CD4-positive, CD25-positive, alpha-beta regulatory T cell (primary cell): ENCODE results near the gene AMIGO3. TPM values are rescaled to one million over a fixed set of nuclear protein-coding genes. Genes with fewer than 3 reads are reported as not detected.

Experiments used
- ATAC-seq, 2 donors: fragments of 150-1000 bp; cut with Tn5 transposase; one replicate each; pipeline ENCODE4 v1.10.0; 2021; ENCODE audit warnings: low read depth in 2 of 2, moderate number of reproducible peaks in 2 of 2, moderate library complexity in 1 of 2
- DNase-seq, 3 donors: peaks; one replicate each; pipeline versions ENCODE4 v3.0.0 to v3.0.0-alpha.2; 2012 to 2022; ENCODE audit warnings: mixed read lengths in 1 of 3
- H3K27ac ChIP-seq: one replicate; pipeline ENCODE4 v1.7.0; 2013; ENCODE audit warnings: mild to moderate bottlenecking, low read length; ENCODE audit not compliant: insufficient read depth, poor library complexity, severe bottlenecking
- H3K27me3 ChIP-seq: one replicate; pipeline ENCODE4 v1.7.0; 2013; ENCODE audit warnings: low read length; ENCODE audit not compliant: control insufficient read depth, insufficient read depth
- H3K36me3 ChIP-seq: one replicate; pipeline ENCODE4 v1.7.0; 2013; ENCODE audit warnings: mild to moderate bottlenecking, low read length, moderate library complexity; ENCODE audit not compliant: control insufficient read depth, insufficient read depth
- H3K4me1 ChIP-seq: 2 replicates; pipeline ENCODE4 v1.7.0; 2013; ENCODE audit warnings: mild to moderate bottlenecking, low read length; ENCODE audit not compliant: insufficient read depth, control insufficient read depth, poor library complexity, severe bottlenecking
- H3K4me3 ChIP-seq: one replicate; pipeline ENCODE4 v1.7.0; 2013; ENCODE audit warnings: low read depth, mild to moderate bottlenecking, low read length, moderate library complexity
- H3K9me3 ChIP-seq, 2 experiments: 1 replicate in 1 of 2; 2 replicates in 1 of 2; pipeline ENCODE4 v1.7.0; 2013; ENCODE audit warnings: low read length in 2 of 2, mild to moderate bottlenecking in 1 of 2, moderate library complexity in 1 of 2; ENCODE audit not compliant: control insufficient read depth in 2 of 2
- H3K27ac Mint-ChIP-seq, 3 donors: one replicate each; pipeline ENCODE4 v1.8.0; 2020 to 2022; ENCODE audit warnings: mild to moderate bottlenecking in 3 of 3, mixed read lengths in 3 of 3, moderate library complexity in 2 of 3
- H3K27me3 Mint-ChIP-seq: one replicate; pipeline ENCODE4 v1.8.0; 2022; ENCODE audit warnings: mild to moderate bottlenecking, mixed read lengths
- H3K36me3 Mint-ChIP-seq: one replicate; pipeline ENCODE4 v1.8.0; 2020; ENCODE audit warnings: mixed read lengths
- H3K4me1 Mint-ChIP-seq, 4 donors: one replicate each; pipeline ENCODE4 v1.8.0; 2020 to 2022; ENCODE audit warnings: mixed read lengths in 4 of 4, mild to moderate bottlenecking in 1 of 4
- H3K4me3 Mint-ChIP-seq, 4 donors: one replicate each; pipeline ENCODE4 v1.8.0; 2020 to 2022; ENCODE audit warnings: mild to moderate bottlenecking in 4 of 4, mixed read lengths in 4 of 4, moderate library complexity in 3 of 4
- H3K9me3 Mint-ChIP-seq, 7 donors: one replicate each; pipeline ENCODE4 v1.8.0; 2020 to 2022; ENCODE audit warnings: mixed read lengths in 7 of 7, mild to moderate bottlenecking in 3 of 7, moderate library complexity in 2 of 7
- polyA plus RNA-seq, 4 donors: library from polyadenylated mRNA; unstranded; fragments of 300-500 nt; fragmentation: Illumina TruSeq; gene quantifications; one replicate each; pipeline ENCODE4 v1.2.3, GENCODE V29; 2021
- total RNA-seq: library from RNA; stranded (reverse); gene quantifications from one replicate; pipeline ENCODE4 v1.2.3, GENCODE V29; 2022

AMIGO3 gene
- total and polyA plus RNA-seq, 5 donors from 2014 or later: 0.53 to 1.5 (median 1.1) TPM; not detected in 1

GRCh38 chr3:49705390-49705960, 14.0 kb downstream of the AMIGO3 start:
- DNase-seq: no peak
- peaks cover 22% of the 10 kb centered on the region for H3K36me3 ChIP-seq
- Mint-ChIP-seq H3K9me3 (peaks cover 0 to 1% (median 0%) of the 10 kb centered on the region in 7 donors), H3K4me3 (no peak overlapping the region), H3K36me3 (peaks cover 16% of the 10 kb centered on the region), H3K4me1 (peaks cover 0 to 5% (median 0%) of the 10 kb centered on the region in 4 donors), H3K27me3 (no peaks in the 10 kb centered on the region), H3K27ac (peak overlapping the region in 1 of 3 donors; percentile 63)
- H3K4me1 ChIP-seq: no peaks in the 10 kb centered on the region
- no peak overlapping the region for H3K4me3 ChIP-seq
- H3K9me3 ChIP-seq: no peaks in the 10 kb centered on the region
- H3K27me3 ChIP-seq: no peaks in the 10 kb centered on the region
- H3K27ac ChIP-seq: no peak overlapping the region
- ATAC-seq: no peak

GRCh38 chr3:49704629-49705028, 14.9 kb downstream of the AMIGO3 start:
- no peak overlapping the region for H3K4me3 ChIP-seq
- Mint-ChIP-seq H3K4me3 (no peak overlapping the region), H3K27ac (no peak overlapping the region), H3K27me3 (no peaks in the 10 kb centered on the region), H3K9me3 (peaks cover 0 to 1% (median 0%) of the 10 kb centered on the region in 7 donors), H3K36me3 (peaks cover 19% of the 10 kb centered on the region), H3K4me1 (peaks cover 0 to 5% (median 0%) of the 10 kb centered on the region in 4 donors)
- ATAC-seq: no peak
- H3K27me3 ChIP-seq: no peaks in the 10 kb centered on the region
- no peak for DNase-seq
- no peak overlapping the region for H3K27ac ChIP-seq
- H3K4me1 ChIP-seq: no peaks in the 10 kb centered on the region
- no peaks in the 10 kb centered on the region for H3K9me3 ChIP-seq
- H3K36me3 ChIP-seq: peaks cover 22% of the 10 kb centered on the region

GRCh38 chr3:49703956-49704355, 15.5 kb downstream of the AMIGO3 start:
- ATAC-seq: no peak
- peaks cover 19% of the 10 kb centered on the region for H3K36me3 Mint-ChIP-seq
- H3K36me3 ChIP-seq: peaks cover 22% of the 10 kb centered on the region

GRCh38 chr3:49703443-49703927, 16.0 kb downstream of the AMIGO3 start:
- no peak overlapping the region for H3K4me3 ChIP-seq

More at GRCh38 chr3:49703956-49704355, 15.5 kb downstream of the AMIGO3 start:
- H3K4me1 Mint-ChIP-seq: peaks cover 0 to 5% (median 0%) of the 10 kb centered on the region in 4 donors
- no peak for DNase-seq
- Histone ChIP-seq H3K27me3 (no peaks in the 10 kb centered on the region), H3K27ac (no peak overlapping the region), H3K4me1 (no peaks in the 10 kb centered on the region), H3K9me3 (no peaks in the 10 kb centered on the region), H3K4me3 (no peak overlapping the region)
- H3K9me3 Mint-ChIP-seq: peaks cover 0 to 1% (median 0%) of the 10 kb centered on the region in 7 donors
- peak overlapping the region in 1 of 3 donors; percentile 83 for H3K27ac Mint-ChIP-seq
- H3K4me3 Mint-ChIP-seq: no peak overlapping the region
- H3K27me3 Mint-ChIP-seq: no peaks in the 10 kb centered on the region

GRCh38 chr3:49702672-49703071, 16.8 kb downstream of the AMIGO3 start:
- DNase-seq (no peak), ATAC-seq (no peak)
- peaks cover 22% of the 10 kb centered on the region for H3K36me3 ChIP-seq
- no peak overlapping the region for H3K4me3 ChIP-seq
- H3K27me3 ChIP-seq: no peaks in the 10 kb centered on the region
- peaks cover 0 to 5% (median 0%) of the 10 kb centered on the region in 4 donors for H3K4me1 Mint-ChIP-seq
- H3K4me3 Mint-ChIP-seq: no peak overlapping the region
- H3K9me3 Mint-ChIP-seq: peaks cover 0 to 1% (median 0%) of the 10 kb centered on the region in 7 donors
- peaks cover 17% of the 10 kb centered on the region for H3K36me3 Mint-ChIP-seq
- no peaks in the 10 kb centered on the region for H3K27me3 Mint-ChIP-seq
- no peaks in the 10 kb centered on the region for H3K4me1 ChIP-seq
- H3K27ac Mint-ChIP-seq: no peak overlapping the region
- no peak overlapping the region for H3K27ac ChIP-seq
- no peaks in the 10 kb centered on the region for H3K9me3 ChIP-seq

More at GRCh38 chr3:49703443-49703927, 16.0 kb downstream of the AMIGO3 start:
- Mint-ChIP-seq H3K4me3 (peak overlapping the region in 1 of 4 donors; percentile 63), H3K36me3 (peaks cover 19% of the 10 kb centered on the region), H3K27me3 (no peaks in the 10 kb centered on the region), H3K27ac (peak overlapping the region in 1 of 3 donors; percentile 32), H3K4me1 (peaks cover 0 to 5% (median 0%) of the 10 kb centered on the region in 4 donors), H3K9me3 (peaks cover 0 to 1% (median 0%) of the 10 kb centered on the region in 7 donors)
- no peak overlapping the region for H3K27ac ChIP-seq
- ATAC-seq (peak; percentile 89 to 92), DNase-seq (peak; percentile 46 to 77 (median 71))
- H3K36me3 ChIP-seq: peaks cover 22% of the 10 kb centered on the region
- no peaks in the 10 kb centered on the region for H3K9me3 ChIP-seq
- no peaks in the 10 kb centered on the region for H3K4me1 ChIP-seq
- no peaks in the 10 kb centered on the region for H3K27me3 ChIP-seq

GRCh38 chr3:49701388-49702077, 18.0 kb downstream of the AMIGO3 start:
- Mint-ChIP-seq H3K4me3 (no peak overlapping the region), H3K36me3 (peaks cover 10% of the 10 kb centered on the region)
- H3K36me3 ChIP-seq: peaks cover 22% of the 10 kb centered on the region

GRCh38 chr3:49700453-49701128, 18.9 kb downstream of the AMIGO3 start:
- peak overlapping the region in 1 of 4 donors; percentile 10 for H3K4me3 Mint-ChIP-seq
- ATAC-seq: no peak
- H3K27me3 ChIP-seq: no peaks in the 10 kb centered on the region
- no peak for DNase-seq
- no peaks in the 10 kb centered on the region for H3K27me3 Mint-ChIP-seq
- no peak overlapping the region for H3K27ac ChIP-seq
- H3K9me3 ChIP-seq: no peaks in the 10 kb centered on the region
- H3K36me3 Mint-ChIP-seq: peaks cover 10% of the 10 kb centered on the region
- peaks cover 0 to 5% (median 0%) of the 10 kb centered on the region in 4 donors for H3K4me1 Mint-ChIP-seq
- no peak overlapping the region for H3K27ac Mint-ChIP-seq
- H3K9me3 Mint-ChIP-seq: no peaks in the 10 kb centered on the region
- H3K36me3 ChIP-seq: peaks cover 21% of the 10 kb centered on the region
- no peak overlapping the region for H3K4me3 ChIP-seq
- no peaks in the 10 kb centered on the region for H3K4me1 ChIP-seq

More at GRCh38 chr3:49701388-49702077, 18.0 kb downstream of the AMIGO3 start:
- Mint-ChIP-seq H3K4me1 (peaks cover 0 to 5% (median 0%) of the 10 kb centered on the region in 4 donors), H3K27me3 (no peaks in the 10 kb centered on the region), H3K9me3 (no peaks in the 10 kb centered on the region), H3K27ac (no peak overlapping the region)
- H3K27me3 ChIP-seq: no peaks in the 10 kb centered on the region
- no peaks in the 10 kb centered on the region for H3K9me3 ChIP-seq
- H3K4me1 ChIP-seq: no peaks in the 10 kb centered on the region
- H3K4me3 ChIP-seq: no peak overlapping the region
- ATAC-seq (no peak), DNase-seq (no peak)
- H3K27ac ChIP-seq: no peak overlapping the region
